Stimulated activated effector memory CD8-positive, alpha-beta T cell treated with anti-CD3 and anti-CD28 coated beads, Interleukin-12 subunit alpha, Interleukin-12 subunit beta, amount 100 ng/mL, for 72 hours (primary cell): ENCODE data around the gene WFS1.

Source experiments
- ATAC-seq: fragments of 150-1000 bp; cut with Tn5 transposase; 2 replicates; pipeline ENCODE4 v1.10.0; 2021
- DNase-seq, 2 donors: peaks; one replicate each; pipeline ENCODE4 v3.0.0; 2021 to 2022; ENCODE audit warnings: low spot score in 2 of 2
- H3K27ac Mint-ChIP-seq: one replicate; pipeline ENCODE4 v1.8.0; 2022; ENCODE audit warnings: mild to moderate bottlenecking, mixed read lengths
- H3K36me3 Mint-ChIP-seq: one replicate; pipeline ENCODE4 v1.8.0; 2022; ENCODE audit warnings: mild to moderate bottlenecking, mixed read lengths
- H3K4me1 Mint-ChIP-seq: one replicate; pipeline ENCODE4 v1.8.0; 2022; ENCODE audit warnings: mixed read lengths
- H3K4me3 Mint-ChIP-seq: one replicate; pipeline ENCODE4 v1.8.0; 2022; ENCODE audit warnings: mild to moderate bottlenecking, mixed read lengths
- H3K9me3 Mint-ChIP-seq: one replicate; pipeline ENCODE4 v1.8.0; 2022; ENCODE audit warnings: mixed read lengths

Gene WFS1

DNA sequence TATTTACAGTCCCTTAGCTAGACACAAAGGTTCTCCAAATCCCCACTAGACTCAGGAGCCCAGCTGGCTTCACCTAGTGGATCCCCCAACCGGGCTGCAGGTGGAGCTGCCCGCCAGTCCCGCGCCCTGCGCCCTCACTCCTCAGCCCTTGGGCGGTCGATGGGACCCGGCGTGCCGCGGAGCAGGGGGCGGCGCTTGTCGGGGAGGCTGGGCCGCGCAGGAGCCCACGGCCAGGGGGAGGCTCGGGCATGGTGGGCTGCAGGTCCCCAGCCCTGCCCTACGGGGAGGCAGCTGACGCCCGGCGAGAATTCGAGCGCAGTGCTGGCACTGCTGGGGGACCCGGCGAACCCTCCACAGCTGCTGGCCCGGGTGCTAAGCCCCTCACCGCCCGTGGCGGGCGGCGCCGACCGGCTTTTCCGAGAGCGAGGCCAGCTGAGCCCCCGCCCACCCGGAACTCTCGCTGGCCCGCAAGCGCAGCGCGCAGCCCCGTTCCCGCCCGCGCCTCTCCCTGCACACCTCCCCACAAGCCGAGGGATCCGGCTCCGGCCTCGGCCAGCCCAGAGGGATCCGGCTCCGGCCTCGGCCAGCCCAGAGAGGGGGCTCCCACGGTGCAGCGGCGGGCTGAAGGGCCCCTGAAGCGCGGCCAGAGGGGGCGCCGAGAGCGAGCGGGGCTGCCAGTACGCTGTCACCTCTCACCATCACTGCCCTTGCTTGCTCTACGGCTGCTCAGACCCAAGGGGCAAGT is 39.4 kb downstream of the WFS1 start:
- Mint-ChIP-seq H3K4me1 (no peaks in the 10 kb centered on the region), H3K9me3 (peaks cover 4% of the 10 kb centered on the region), H3K27ac (no peak overlapping the region), H3K36me3 (no peaks in the 10 kb centered on the region), H3K4me3 (peak overlapping the region; percentile 44)
- ATAC-seq: peak; percentile 60
- DNase-seq: no peak

DNA sequence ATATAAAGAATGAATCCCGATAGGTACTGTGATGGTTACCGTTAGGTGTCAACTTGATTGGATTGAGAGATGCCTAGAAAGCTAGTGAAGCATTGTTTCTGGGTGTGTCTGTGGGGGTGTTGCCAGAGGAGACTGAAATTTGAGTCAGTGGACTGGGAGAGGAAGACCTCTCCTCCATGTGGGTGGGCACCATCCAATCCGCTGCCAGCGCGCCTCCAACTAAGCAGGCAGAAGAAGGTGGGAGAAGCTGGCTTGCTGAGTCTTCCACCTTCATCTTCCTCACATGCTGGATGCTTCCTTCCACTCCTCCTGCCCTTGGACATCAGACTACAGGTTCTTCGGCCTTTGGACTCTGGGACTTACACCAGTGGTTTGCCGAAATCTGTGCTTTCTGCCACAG is 40.1 kb downstream of the WFS1 start:
- ATAC-seq (no peak), DNase-seq (no peak)
- H3K27ac Mint-ChIP-seq: no peak overlapping the region
- peak overlapping the region; percentile 44 for H3K4me3 Mint-ChIP-seq
- peaks cover 4% of the 10 kb centered on the region for H3K9me3 Mint-ChIP-seq
- H3K36me3 Mint-ChIP-seq: no peaks in the 10 kb centered on the region
- H3K4me1 Mint-ChIP-seq: no peaks in the 10 kb centered on the region

GRCh38 chr4:6313216-6313615 is 43.6 kb downstream of the WFS1 start:
- Mint-ChIP-seq H3K4me1 (peaks cover 4% of the 10 kb centered on the region), H3K27ac (no peak overlapping the region), H3K4me3 (no peak overlapping the region), H3K9me3 (peaks cover 4% of the 10 kb centered on the region), H3K36me3 (no peaks in the 10 kb centered on the region)
- no peak for ATAC-seq
- no peak for DNase-seq

DNA sequence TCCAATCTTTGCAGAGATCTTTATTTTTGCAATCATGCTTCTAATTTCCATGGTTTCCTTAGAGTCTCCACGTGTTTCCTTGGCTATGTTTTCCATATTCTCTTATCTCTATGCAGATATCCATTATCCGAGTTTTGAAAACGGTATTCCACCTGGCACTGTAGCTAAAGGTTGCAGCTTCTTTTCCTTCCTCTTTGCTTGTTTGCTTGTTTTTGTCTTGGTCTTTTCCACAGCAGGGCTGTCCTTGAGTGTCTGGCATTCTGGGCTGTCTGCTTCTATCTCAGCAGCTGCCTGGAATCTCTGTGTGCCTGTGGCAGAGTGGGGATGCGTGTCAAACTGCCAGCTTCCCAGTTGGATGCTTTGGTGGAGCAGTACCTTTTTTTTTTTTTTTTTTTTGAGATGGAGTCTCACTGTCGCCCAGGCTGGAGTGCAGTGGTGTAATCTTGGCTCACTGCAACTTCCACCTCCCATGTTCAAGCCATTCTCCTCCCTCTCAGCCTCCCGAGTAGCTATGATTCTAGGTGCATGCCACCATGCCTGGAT is 46.9 kb downstream of the WFS1 start:
- Mint-ChIP-seq H3K4me3 (no peak overlapping the region), H3K4me1 (peaks cover 13% of the 10 kb centered on the region), H3K36me3 (no peaks in the 10 kb centered on the region), H3K9me3 (no peaks in the 10 kb centered on the region), H3K27ac (no peak overlapping the region)
- ATAC-seq (no peak), DNase-seq (no peak)

GRCh38 chr4:6318206-6318605 is 48.6 kb downstream of the WFS1 start:
- H3K4me3 Mint-ChIP-seq: no peak overlapping the region
- peaks cover 22% of the 10 kb centered on the region for H3K4me1 Mint-ChIP-seq
- no peak overlapping the region for H3K27ac Mint-ChIP-seq
- no peak for ATAC-seq
- no peaks in the 10 kb centered on the region for H3K36me3 Mint-ChIP-seq
- DNase-seq: no peak
- no peaks in the 10 kb centered on the region for H3K9me3 Mint-ChIP-seq

DNA sequence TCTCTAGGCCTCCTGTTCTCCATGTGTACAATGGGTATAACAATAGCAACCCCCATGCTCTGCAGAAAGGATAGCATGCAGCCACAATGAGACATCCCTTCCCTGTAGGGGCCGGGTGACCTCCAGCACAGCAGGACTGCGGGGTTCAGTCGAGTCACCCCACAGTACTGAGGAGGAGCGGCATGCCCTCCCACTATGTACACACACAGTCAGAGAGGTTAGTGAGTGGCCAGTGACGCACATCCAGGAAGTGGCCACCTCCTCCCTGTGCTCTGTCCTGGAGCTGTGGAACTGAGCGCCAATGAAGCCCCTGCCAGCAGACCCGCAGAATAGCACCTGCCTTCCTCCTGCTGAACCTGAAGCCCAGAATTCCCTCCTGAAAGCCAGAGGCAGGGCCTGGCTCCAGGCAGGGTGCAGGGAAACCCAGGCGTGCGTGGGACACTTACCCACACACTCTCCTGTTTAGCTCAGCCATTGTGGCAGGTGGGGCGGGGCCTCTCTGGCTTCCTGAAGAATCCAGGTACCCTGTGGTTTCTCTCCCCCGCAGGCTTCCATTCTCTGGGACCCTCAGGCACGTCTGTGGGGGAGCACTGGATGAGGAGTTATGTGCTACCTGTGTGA is 50.0 kb downstream of the WFS1 start:
- no peak for DNase-seq
- Mint-ChIP-seq H3K27ac (no peak overlapping the region), H3K4me1 (peaks cover 22% of the 10 kb centered on the region), H3K4me3 (no peak overlapping the region), H3K9me3 (no peaks in the 10 kb centered on the region), H3K36me3 (no peaks in the 10 kb centered on the region)
- ATAC-seq: peak; percentile 63

DNA sequence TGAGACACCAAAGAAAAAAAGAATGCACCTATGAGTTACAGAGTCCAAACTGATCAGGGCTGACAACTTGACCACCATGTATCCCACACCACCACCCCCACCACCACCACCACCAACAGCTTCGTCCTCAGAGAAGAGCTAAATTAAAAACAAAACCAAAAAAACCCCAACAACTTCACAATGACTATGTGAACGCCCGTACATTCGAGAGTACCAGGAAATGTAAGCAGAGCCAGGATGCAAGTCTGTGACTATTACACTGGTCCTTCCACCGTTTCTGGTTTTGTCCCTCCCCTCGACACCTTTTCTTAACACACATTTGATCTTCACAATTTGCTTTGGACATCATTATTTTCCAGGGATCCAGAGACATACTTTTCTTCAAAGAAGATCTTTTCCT is 51.0 kb downstream of the WFS1 start:
- Mint-ChIP-seq H3K4me3 (no peak overlapping the region), H3K9me3 (no peaks in the 10 kb centered on the region), H3K4me1 (peaks cover 22% of the 10 kb centered on the region), H3K27ac (no peak overlapping the region), H3K36me3 (no peaks in the 10 kb centered on the region)
- no peak for DNase-seq
- ATAC-seq: peak; percentile 64

DNA sequence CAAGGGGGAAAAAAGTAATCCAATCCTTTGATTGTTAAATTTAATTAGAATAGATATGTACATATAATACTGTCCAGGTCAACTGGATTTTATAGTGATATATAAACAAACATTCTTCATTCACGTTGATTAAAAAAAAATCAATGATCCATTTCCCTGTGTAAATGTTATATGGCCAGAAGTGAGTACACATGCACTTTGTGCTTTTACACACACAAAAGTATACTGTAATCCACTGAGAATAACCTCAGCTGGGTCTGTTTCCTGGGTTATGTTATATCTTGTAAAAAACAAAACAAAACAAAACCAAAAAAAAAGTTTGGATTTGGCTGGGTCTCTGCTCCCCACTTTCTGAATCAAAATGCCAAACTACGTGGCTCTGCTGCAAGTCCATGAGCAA is 51.7 kb downstream of the WFS1 start:
- Mint-ChIP-seq H3K9me3 (no peaks in the 10 kb centered on the region), H3K27ac (no peak overlapping the region), H3K36me3 (no peaks in the 10 kb centered on the region), H3K4me1 (peaks cover 22% of the 10 kb centered on the region), H3K4me3 (no peak overlapping the region)
- ATAC-seq (no peak), DNase-seq (no peak)

DNA sequence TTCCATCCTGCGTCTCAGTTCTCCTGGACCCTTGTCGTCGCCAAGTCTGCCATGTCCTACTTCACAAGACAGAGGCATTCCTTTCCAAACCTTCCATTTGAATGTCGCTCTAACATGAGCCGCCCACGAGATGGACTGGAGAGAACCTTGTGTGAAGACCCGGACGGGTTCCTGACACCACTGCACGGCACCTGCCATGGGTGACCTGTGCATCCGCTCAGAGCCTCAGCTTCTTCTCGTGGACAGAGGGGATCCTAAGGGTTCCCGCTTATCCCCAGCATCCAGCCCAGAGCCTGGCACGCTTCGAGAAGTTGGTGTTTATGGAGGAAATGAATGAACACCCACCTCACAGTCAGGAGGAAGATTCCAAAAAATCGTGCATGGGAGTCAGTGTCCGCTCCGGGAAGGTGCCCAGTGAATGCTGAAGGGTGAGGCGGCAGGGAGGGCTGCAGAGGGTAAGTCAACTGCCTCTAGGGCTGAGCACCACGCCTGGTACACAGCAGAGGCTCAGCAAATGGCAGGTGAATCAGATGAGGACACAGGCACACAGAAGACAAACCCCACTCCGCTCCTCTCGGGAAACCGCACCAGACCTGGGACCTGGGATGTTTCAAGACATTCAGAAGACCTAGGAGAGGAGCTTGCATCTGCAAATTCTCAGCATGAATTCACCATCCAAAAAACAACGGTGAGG is 52.6 kb downstream of the WFS1 start:
- no peak overlapping the region for H3K27ac Mint-ChIP-seq
- no peak overlapping the region for H3K4me3 Mint-ChIP-seq
- ATAC-seq: no peak
- H3K36me3 Mint-ChIP-seq: no peaks in the 10 kb centered on the region
- no peaks in the 10 kb centered on the region for H3K9me3 Mint-ChIP-seq
- peaks cover 22% of the 10 kb centered on the region for H3K4me1 Mint-ChIP-seq
- no peak for DNase-seq

- Mint-ChIP-seq H3K4me3 (no peak overlapping the region), H3K9me3 (no peaks in the 10 kb centered on the region), H3K36me3 (no peaks in the 10 kb centered on the region), H3K4me1 (peaks cover 18% of the 10 kb centered on the region), H3K27ac (no peak overlapping the region)
- ATAC-seq (no peak), DNase-seq (no peak)
Observed at GRCh38 chr4:6322761-6323566, 53.3 kb downstream of the WFS1 start.

DNA sequence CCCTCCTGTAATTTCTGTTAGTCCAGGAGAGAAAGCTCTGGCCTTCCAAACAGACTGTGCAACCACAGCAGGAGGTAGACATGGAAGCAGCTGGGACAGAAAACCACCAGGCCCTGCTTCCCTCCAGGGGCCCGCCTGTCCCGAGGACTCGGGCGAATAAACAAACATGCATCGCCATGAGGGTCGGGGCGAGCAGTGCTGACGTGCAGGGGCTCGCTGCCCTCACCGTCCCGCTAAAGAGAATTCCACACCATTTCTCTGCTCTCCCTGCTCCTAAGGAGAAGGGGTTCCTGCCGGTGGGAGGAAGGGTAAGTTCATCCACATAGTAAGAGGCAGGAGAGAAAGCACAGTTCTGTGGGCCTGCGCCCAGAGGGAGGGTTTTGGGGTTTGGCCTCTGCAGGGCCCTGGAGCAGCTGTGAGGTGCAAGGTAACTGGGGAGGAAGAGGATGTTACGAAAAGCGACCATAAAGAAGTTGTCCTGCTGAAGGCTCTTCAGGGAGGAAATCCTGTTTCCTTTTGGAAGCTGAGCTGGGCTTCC is 54.9 kb downstream of the WFS1 start:
- Mint-ChIP-seq H3K27ac (no peak overlapping the region), H3K4me3 (no peak overlapping the region), H3K36me3 (no peaks in the 10 kb centered on the region), H3K4me1 (peaks cover 18% of the 10 kb centered on the region), H3K9me3 (no peaks in the 10 kb centered on the region)
- DNase-seq (no peak), ATAC-seq (no peak)

DNA sequence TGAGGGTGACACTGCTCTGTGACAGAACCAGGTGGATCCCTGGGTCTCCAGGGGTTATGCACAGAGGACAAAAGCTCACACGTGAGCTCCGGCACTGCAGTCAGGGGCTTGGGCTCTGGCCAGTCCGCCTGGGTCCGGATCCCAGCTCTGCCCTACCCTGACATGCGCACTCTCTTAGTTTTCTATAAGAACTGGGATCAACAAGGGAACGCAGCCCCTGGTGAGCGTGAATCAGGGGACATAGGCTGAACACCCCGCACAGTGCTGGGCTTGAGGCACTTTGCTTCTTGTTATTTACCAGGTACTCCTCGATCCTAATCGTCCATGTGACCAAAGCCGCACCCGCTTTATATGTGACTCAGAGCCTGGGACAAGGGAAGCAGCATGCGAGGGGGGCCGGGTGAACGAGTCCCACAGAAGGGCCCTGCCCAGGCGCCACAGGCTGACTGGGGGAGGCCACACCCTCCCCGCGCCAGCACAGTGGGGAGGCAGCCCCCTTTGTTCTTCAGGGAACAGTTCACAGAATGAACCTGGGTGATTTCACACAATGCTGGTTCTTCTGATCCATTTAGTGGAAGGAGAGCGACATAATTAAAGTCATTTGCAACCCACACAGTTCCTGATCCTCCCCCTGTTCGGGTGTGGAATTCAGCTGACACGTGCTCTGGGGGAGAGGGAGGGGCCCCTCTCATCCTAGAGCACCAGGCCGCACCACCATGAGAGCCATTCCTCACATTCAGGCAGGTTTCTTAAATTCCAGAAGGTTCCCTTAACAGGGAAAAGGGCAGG is 55.5 kb downstream of the WFS1 start:
- no peak for DNase-seq
- no peak for ATAC-seq
- H3K4me1 Mint-ChIP-seq: peaks cover 18% of the 10 kb centered on the region

GRCh38 chr4:6325788-6326290 is 56.2 kb downstream of the WFS1 start:
- peaks cover 12% of the 10 kb centered on the region for H3K4me1 Mint-ChIP-seq
- ATAC-seq (no peak), DNase-seq (no peak)
- H3K4me3 Mint-ChIP-seq: no peak overlapping the region
- H3K9me3 Mint-ChIP-seq: no peaks in the 10 kb centered on the region
- no peak overlapping the region for H3K27ac Mint-ChIP-seq
- no peaks in the 10 kb centered on the region for H3K36me3 Mint-ChIP-seq

More for the DNA sequence above, 55.5 kb downstream of the WFS1 start:
- Mint-ChIP-seq H3K27ac (no peak overlapping the region), H3K4me3 (no peak overlapping the region), H3K9me3 (no peaks in the 10 kb centered on the region), H3K36me3 (no peaks in the 10 kb centered on the region)
